C4-2B (cell line): Measurements from ENCODE around the gene ZNF408.

ENCODE experiments used
- CTCF ChIP-seq: fragments of 450-650 bp; conservative IDR thresholded peaks from 2 replicates; pipeline ENCODE4 v1.5.1; 2017; ENCODE audit warnings: mild to moderate bottlenecking
- ZFX ChIP-seq: fragments of 450-650 bp; IDR thresholded peaks from 2 replicates; pipeline ENCODE4 v1.6.1; 2017

- no peak for TF ChIP-seq CTCF
- no peak for TF ChIP-seq ZFX
Measured at GRCh38 chr11:46696212-46696558, 4.6 kb upstream of the ZNF408 start.
